PC-3 (cell line): ENCODE measurements around the gene CTNND2. TPM values are rescaled to one million over a fixed set of nuclear protein-coding genes. Genes with fewer than 3 reads are reported as not detected.

Experiments
- ATAC-seq: fragments of 200-7000 bp; cut with Tn5 transposase; 2 replicates; pipeline ENCODE4 v1.9.1; 2020; ENCODE audit warnings: mild to moderate bottlenecking, moderate library complexity
- BruUV-seq: library from RNA; stranded (reverse); fragments of 400-500 nt; replicated peaks from 2 replicates; lab custom pipeline; 2021; lab: Mats Ljungman, UMichigan
- CTCF ChIA-PET: fragments of 300-600 bp; sonication (Branson Sonifier 250); formaldehyde crosslinking; loops from one replicate; lab custom pipeline; 2022; ENCODE audit warnings: antibody characterized with exemption; lab: Charles Lee
- POLR2A ChIA-PET: fragments of 300-600 bp; sonication (Branson Sonifier 250); formaldehyde crosslinking; loops from one replicate; lab custom pipeline; 2022; ENCODE audit warnings: antibody characterized with exemption; ENCODE audit not compliant: unreplicated experiment; lab: Charles Lee
- DNase-seq: peaks from one replicate; pipeline ENCODE4 v3.0.0-alpha.2; 2015
- H2AFZ ChIP-seq: fragments of 300-600 bp; sonication (generic); 2 replicates; pipeline ENCODE4 v1.6.0; 2016; ENCODE audit warnings: antibody characterized with exemption, low read length
- H3F3A ChIP-seq: fragments of 300-600 bp; sonication (generic); one replicate; pipeline ENCODE4 v1.6.0; 2017; ENCODE audit warnings: antibody characterized with exemption, low read length, control low read depth, mild to moderate bottlenecking; ENCODE audit not compliant: unreplicated experiment
- H3K27ac ChIP-seq: fragments of 300-600 bp; sonication (generic); 2 replicates; pipeline ENCODE4 v1.5.1; 2016; ENCODE audit warnings: mild to moderate bottlenecking, low read length
- H3K27me3 ChIP-seq: fragments of 300-600 bp; sonication (generic); 2 replicates; pipeline ENCODE4 v1.6.1; 2016; ENCODE audit warnings: low read length, mixed read lengths
- H3K36me3 ChIP-seq: fragments of 300-600 bp; sonication (generic); 2 replicates; pipeline ENCODE4 v1.6.1; 2016; ENCODE audit warnings: low read depth, mixed run types, low read length, mixed read lengths
- H3K4me1 ChIP-seq: fragments of 300-600 bp; sonication (generic); 2 replicates; pipeline ENCODE4 v1.5.1; 2016; ENCODE audit warnings: low read length; ENCODE audit not compliant: insufficient read depth
- H3K4me2 ChIP-seq: fragments of 300-600 bp; sonication (generic); 2 replicates; pipeline ENCODE4 v1.6.0; 2016; ENCODE audit warnings: low read length
- H3K4me3 ChIP-seq: fragments of 300-600 bp; sonication (generic); 2 replicates; pipeline ENCODE4 v1.5.1; 2016; ENCODE audit warnings: mild to moderate bottlenecking, low read length, mixed read lengths
- H3K79me2 ChIP-seq: fragments of 300-600 bp; sonication (generic); 2 replicates; pipeline ENCODE4 v1.6.1; 2017; ENCODE audit warnings: low read length, mixed read lengths
- H3K9ac ChIP-seq: fragments of 300-600 bp; sonication (generic); 2 replicates; pipeline ENCODE4 v1.6.0; 2016; ENCODE audit warnings: mild to moderate bottlenecking, low read length
- H3K9me2 ChIP-seq: fragments of 300-600 bp; sonication (generic); replicated peaks from 2 replicates; pipeline ENCODE4 v1.6.1; 2016; ENCODE audit warnings: mixed run types, low read length, mixed read lengths
- H3K9me3 ChIP-seq: fragments of 300-600 bp; sonication (generic); 2 replicates; pipeline ENCODE4 v1.6.1; 2016; ENCODE audit warnings: low read length, mixed read lengths
- H4K20me1 ChIP-seq: fragments of 300-600 bp; sonication (generic); 2 replicates; pipeline ENCODE4 v1.6.1; 2016; ENCODE audit warnings: low read length, mixed read lengths
- EZH2 ChIP-seq: fragments of 300-600 bp; sonication (generic); IDR thresholded peaks from one replicate; pipeline ENCODE4 v1.6.1; 2017; ENCODE audit warnings: antibody characterized with exemption, mild to moderate bottlenecking, low read length; ENCODE audit not compliant: unreplicated experiment
- EZH2phosphoT487 ChIP-seq: fragments of 300-600 bp; sonication (generic); IDR thresholded peaks from 2 replicates; pipeline ENCODE4 v1.6.1; 2018; ENCODE audit warnings: mild to moderate bottlenecking, antibody characterized with exemption, low read length, borderline replicate concordance
- intact Hi-C: fragments of 100-400 bp; cut with micrococcal nuclease; formaldehyde crosslinking; loops from 2 replicates; pipeline ENCODE4 v1.9.0; 2023
- total RNA-seq: library from RNA; depleted of rRNA; stranded (reverse); fragments of >200 nt; gene quantifications from 2 replicates; pipeline ENCODE4 v1.2.3, GENCODE V29; 2014
- TF ChIP-seq, protein P1 (sequence below): fragments of 300-600 bp; sonication (generic); conservative IDR thresholded peaks from 2 replicates; pipeline ENCODE4 v1.5.1; 2017; ENCODE audit warnings: antibody characterized with exemption, low read depth, mild to moderate bottlenecking, low read length

CTNND2 gene
- total RNA-seq, 1 experiment from 2014 or later: 1.8 TPM

DNA sequence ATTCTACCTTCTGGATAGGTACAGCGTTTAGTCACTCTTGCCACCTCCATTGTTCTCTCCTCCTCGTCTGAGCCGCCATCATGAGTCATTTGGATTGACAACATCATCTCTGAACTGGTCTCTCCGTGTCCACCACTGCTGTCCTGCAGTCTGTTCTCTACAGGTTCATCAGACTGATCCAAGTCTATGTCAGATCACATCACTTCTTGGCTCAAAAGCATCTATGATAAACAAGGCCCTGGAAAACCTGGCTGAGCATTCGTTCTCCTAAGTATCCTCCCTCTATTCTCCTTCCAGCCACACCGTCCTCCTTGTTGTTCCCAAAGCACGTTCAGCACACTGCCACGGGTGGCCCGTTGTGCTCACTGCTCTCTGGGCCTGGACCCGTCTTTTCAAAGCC is 50.5 kb downstream of the CTNND2 start:
- no peak for TF ChIP-seq EZH2
- POLR2A ChIA-PET: no interaction called here
- Histone ChIP-seq H3K9ac (no peak overlapping the region), H3K9me2 (no peaks in the 10 kb centered on the region), H3K27me3 (no peaks in the 10 kb centered on the region), H4K20me1 (no peaks in the 10 kb centered on the region), H3K4me1 (no peaks in the 10 kb centered on the region), H3K4me3 (no peak overlapping the region), H3K9me3 (no peaks in the 10 kb centered on the region), H3K36me3 (no peaks in the 10 kb centered on the region), H3K4me2 (no peak overlapping the region), H3K79me2 (no peaks in the 10 kb centered on the region), H2AFZ (no peak overlapping the region), H3K27ac (no peak overlapping the region), H3F3A (no peaks in the 10 kb centered on the region)
- CTCF ChIA-PET: no interaction called here
- no TSS peak for BruUV-seq
- intact Hi-C loops: no loop called here
- ATAC-seq: no peak
- no peak for DNase-seq

DNA sequence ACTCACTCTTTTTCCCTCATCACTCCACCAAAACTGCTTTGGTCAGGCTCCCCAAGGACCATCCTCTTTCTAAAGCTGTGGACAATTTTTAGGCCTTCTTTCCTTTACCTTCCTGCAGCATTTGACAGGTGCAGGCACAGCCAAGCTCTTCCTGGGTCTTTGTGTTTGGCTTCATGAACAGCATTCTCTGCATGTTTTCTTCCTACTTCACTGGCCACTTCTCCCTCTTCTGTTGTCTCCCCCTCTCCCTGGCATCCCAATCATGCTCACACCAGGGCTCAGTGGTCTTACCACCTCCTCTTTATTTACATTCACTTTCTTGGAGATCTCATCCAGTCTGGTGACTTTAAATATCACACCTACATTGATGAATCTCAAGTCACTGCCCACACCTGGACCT is 51.1 kb downstream of the CTNND2 start:
- intact Hi-C loops: no loop called here
- ChIA-PET POLR2A (no interaction called here), CTCF (no interaction called here)
- DNase-seq: no peak
- H3K79me2 ChIP-seq: no peaks in the 10 kb centered on the region
- TF ChIP-seq, protein P1, sequence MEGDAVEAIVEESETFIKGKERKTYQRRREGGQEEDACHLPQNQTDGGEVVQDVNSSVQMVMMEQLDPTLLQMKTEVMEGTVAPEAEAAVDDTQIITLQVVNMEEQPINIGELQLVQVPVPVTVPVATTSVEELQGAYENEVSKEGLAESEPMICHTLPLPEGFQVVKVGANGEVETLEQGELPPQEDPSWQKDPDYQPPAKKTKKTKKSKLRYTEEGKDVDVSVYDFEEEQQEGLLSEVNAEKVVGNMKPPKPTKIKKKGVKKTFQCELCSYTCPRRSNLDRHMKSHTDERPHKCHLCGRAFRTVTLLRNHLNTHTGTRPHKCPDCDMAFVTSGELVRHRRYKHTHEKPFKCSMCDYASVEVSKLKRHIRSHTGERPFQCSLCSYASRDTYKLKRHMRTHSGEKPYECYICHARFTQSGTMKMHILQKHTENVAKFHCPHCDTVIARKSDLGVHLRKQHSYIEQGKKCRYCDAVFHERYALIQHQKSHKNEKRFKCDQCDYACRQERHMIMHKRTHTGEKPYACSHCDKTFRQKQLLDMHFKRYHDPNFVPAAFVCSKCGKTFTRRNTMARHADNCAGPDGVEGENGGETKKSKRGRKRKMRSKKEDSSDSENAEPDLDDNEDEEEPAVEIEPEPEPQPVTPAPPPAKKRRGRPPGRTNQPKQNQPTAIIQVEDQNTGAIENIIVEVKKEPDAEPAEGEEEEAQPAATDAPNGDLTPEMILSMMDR: no peak
- TF ChIP-seq EZH2: no peak
- TF ChIP-seq EZH2phosphoT487: no peak
- no peak overlapping the region for H2AFZ ChIP-seq
- no peaks in the 10 kb centered on the region for H3F3A ChIP-seq
- no peak for ATAC-seq
- no TSS peak for BruUV-seq
- no peaks in the 10 kb centered on the region for H3K9me3 ChIP-seq
- no peak overlapping the region for H3K4me2 ChIP-seq
- H3K9me2 ChIP-seq: no peaks in the 10 kb centered on the region
- H3K27ac ChIP-seq: no peak overlapping the region
- no peaks in the 10 kb centered on the region for H3K36me3 ChIP-seq
- no peak overlapping the region for H3K9ac ChIP-seq
- H3K4me3 ChIP-seq: no peak overlapping the region
- H3K27me3 ChIP-seq: no peaks in the 10 kb centered on the region
- H4K20me1 ChIP-seq: no peaks in the 10 kb centered on the region
- H3K4me1 ChIP-seq: no peaks in the 10 kb centered on the region

DNA sequence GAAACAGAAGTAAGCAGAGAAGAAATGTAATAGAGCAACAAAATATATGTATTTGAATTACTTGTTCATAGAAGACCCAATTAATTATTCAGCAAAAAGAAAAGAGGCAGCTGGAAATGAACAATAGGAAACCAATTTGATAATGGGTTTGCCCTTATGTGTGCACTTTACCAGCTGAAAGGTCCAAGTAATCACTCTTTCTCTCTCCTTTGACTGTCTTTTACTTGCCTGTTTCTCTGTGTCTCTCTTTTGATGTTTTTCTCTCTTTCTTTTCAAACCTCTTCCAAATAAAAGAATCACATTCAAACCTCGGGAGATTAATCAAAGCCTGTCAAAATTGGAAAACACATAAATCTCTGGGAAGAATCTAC is 51.5 kb downstream of the CTNND2 start:
- Histone ChIP-seq H3K9ac (no peak overlapping the region), H3F3A (no peaks in the 10 kb centered on the region), H3K9me3 (no peaks in the 10 kb centered on the region), H3K36me3 (no peaks in the 10 kb centered on the region), H3K4me3 (no peak overlapping the region), H3K9me2 (no peaks in the 10 kb centered on the region), H3K4me1 (no peaks in the 10 kb centered on the region), H4K20me1 (no peaks in the 10 kb centered on the region), H3K4me2 (no peak overlapping the region), H3K27me3 (no peaks in the 10 kb centered on the region), H2AFZ (no peak overlapping the region), H3K27ac (no peak overlapping the region), H3K79me2 (no peaks in the 10 kb centered on the region)
- ChIA-PET CTCF (no interaction called here), POLR2A (no interaction called here)
- TF ChIP-seq EZH2 (no peak), EZH2phosphoT487 (no peak)
- TF ChIP-seq, protein P1: no peak
- no TSS peak for BruUV-seq
- intact Hi-C loops: no loop called here
- no peak for ATAC-seq
- no peak for DNase-seq
